Stimulated activated CD4-positive, alpha-beta T cell treated with anti-CD3 and anti-CD28 coated beads, Interleukin-4, amount 100 ng/mL, for 4 hours (primary cell): Measurements from ENCODE around the gene RBFOX1.

Experiments
- DNase-seq, 2 experiments: peaks; one replicate each; pipeline ENCODE4 v3.0.0-alpha.2; 2020

The RBFOX1 gene

GRCh38 chr16:7422036-7422888 lies 89.6 kb downstream of the RBFOX1 start:
- DNase-seq = no peak

- no peak for DNase-seq
Measured at GRCh38 chr16:7423434-7424044, 90.9 kb downstream of the RBFOX1 start.

- no peak for DNase-seq
Measured at GRCh38 chr16:7426161-7426560, 93.5 kb downstream of the RBFOX1 start.

- DNase-seq = no peak
Measured at GRCh38 chr16:7431723-7432122, 99.1 kb downstream of the RBFOX1 start.

- no peak for DNase-seq
Measured at GRCh38 chr16:7436306-7436705, 103.7 kb downstream of the RBFOX1 start.

GRCh38 chr16:7437135-7437804 lies 104.6 kb downstream of the RBFOX1 start:
- no peak for DNase-seq

- DNase-seq = no peak
Measured at GRCh38 chr16:7437843-7438242, 105.2 kb downstream of the RBFOX1 start.

GRCh38 chr16:7438601-7439000 lies 106.0 kb downstream of the RBFOX1 start:
- DNase-seq = no peak

- no peak for DNase-seq
Measured at GRCh38 chr16:7439518-7439917, 106.9 kb downstream of the RBFOX1 start.

- no peak for DNase-seq
Measured at GRCh38 chr16:7440886-7441400, 108.3 kb downstream of the RBFOX1 start.

- DNase-seq = no peak
Measured at GRCh38 chr16:7442050-7442449, 109.4 kb downstream of the RBFOX1 start.

- DNase-seq = no peak
Measured at GRCh38 chr16:7443142-7443541, 110.5 kb downstream of the RBFOX1 start.

- DNase-seq = no peak
Measured at GRCh38 chr16:7443648-7444365, 111.2 kb downstream of the RBFOX1 start.

GRCh38 chr16:7449306-7449705 lies 116.7 kb downstream of the RBFOX1 start:
- no peak for DNase-seq

- no peak for DNase-seq
Measured at GRCh38 chr16:7449808-7450207, 117.2 kb downstream of the RBFOX1 start.

- no peak for DNase-seq
Measured at GRCh38 chr16:7450440-7450839, 117.8 kb downstream of the RBFOX1 start.

- DNase-seq = no peak
Measured at GRCh38 chr16:7452090-7452489, 119.4 kb downstream of the RBFOX1 start.

- DNase-seq = no peak
Measured at GRCh38 chr16:7456211-7456610, 123.6 kb downstream of the RBFOX1 start.

GRCh38 chr16:7458144-7458543 lies 125.5 kb downstream of the RBFOX1 start:
- no peak for DNase-seq

GRCh38 chr16:7470344-7470743 lies 137.7 kb downstream of the RBFOX1 start:
- no peak for DNase-seq

- no peak for DNase-seq
Measured at GRCh38 chr16:7471268-7471667, 138.6 kb downstream of the RBFOX1 start.

GRCh38 chr16:7482032-7482431 lies 149.4 kb downstream of the RBFOX1 start:
- no peak for DNase-seq
